GM18873 (cell line): ENCODE results near the gene HOXB4.

ENCODE experiments used
- ATAC-seq: cut with Tn5 transposase; IDR thresholded peaks from one replicate; pipeline ENCODE4 v1.9.1; 2021; ENCODE audit warnings: mild to moderate bottlenecking, moderate library complexity, moderate number of reproducible peaks; ENCODE audit not compliant: unreplicated experiment, low FRiP score

HOXB4 gene

GRCh38 chr17:48549914-48550501, 28.1 kb downstream of the HOXB4 start:
- no peak for ATAC-seq

GRCh38 chr17:48549281-48549630, 28.9 kb downstream of the HOXB4 start:
- no peak for ATAC-seq

GRCh38 chr17:48548523-48549280, 29.4 kb downstream of the HOXB4 start:
- no peak for ATAC-seq

DNA sequence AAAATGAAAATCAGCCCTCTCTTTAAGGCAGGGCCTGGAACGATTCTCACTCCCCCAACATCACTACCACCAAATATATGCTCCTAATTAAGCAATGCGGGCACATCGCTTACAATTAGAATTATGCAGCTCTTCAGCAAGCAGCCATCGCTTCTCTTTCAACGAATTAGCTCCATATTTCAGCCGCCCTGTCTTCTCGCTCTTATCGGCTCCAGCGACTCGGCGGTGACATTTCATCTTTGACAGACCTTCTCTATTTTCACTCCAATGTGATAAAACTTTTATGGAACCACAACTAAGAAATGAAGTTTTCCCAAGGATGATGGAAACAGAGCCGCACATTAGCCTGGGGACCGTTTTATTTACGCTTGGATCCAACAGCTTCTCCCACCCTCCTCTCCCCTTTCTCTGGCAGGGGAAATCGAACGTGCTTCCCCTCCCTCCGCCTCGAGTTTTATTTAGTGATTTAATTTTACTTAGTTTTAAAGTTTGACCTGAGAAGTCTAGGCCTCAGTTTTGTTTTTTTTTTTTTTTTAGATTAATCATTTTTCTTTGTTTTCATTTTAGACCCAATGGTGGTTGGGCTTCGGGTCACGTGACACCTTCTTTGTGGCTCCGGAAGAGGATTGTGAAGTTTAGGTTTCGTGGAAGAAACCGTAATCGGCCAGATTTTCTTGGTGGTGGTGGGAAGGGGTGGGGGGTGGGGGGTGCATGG, 30.2 kb downstream of the HOXB4 start:
- no peak for ATAC-seq

- ATAC-seq = no peak
These were observed 31.0 kb downstream of the HOXB4 start for GRCh38 chr17:48546924-48547807.

DNA sequence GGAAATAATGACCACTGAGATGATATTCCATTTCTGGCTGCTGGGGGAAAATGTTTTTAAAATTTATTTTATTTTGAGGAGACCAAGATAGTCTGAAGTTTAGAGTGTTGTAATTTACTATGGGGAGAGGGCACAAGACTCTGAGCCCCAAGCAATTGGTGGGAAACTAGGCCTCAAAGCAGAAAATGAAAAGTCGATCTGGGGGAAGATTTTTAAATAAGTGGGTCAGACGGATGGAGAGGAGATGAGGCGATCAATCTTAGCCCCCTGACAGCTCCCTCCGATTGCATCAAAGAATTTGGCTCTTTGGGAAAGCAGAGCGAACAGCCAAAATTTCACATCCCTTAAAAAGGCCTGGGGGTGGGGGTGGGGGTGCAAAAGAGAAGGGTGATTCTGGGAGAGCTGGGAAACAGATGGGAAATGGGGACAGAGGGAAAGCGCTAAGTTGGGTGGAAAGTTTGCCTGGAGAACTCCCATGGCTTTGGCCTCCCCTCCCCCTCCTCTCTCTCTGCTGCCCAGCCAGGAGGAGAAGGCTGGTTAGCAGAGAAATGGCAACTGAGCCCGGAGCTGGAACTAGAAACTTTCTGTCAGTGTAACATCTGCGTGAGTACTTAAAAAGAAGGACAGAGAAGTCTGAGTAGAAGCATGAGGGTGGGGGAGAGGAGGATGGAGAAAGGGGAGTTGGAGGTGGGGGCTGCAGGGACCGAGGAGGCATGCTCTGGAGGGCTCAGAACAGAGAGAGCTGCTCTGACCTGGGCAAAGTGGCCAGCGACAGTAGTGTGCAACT, 31.8 kb downstream of the HOXB4 start:
- no peak for ATAC-seq

- no peak for ATAC-seq
These were observed 32.6 kb downstream of the HOXB4 start for GRCh38 chr17:48545539-48545938.

GRCh38 chr17:48545022-48545375, 33.2 kb downstream of the HOXB4 start, which contains the start of gene HOXB2:
HOXB2 (minus strand) TSS chr17:48545109; CDS start chr17:48544911, 198 bp downstream.
- no peak for ATAC-seq

DNA sequence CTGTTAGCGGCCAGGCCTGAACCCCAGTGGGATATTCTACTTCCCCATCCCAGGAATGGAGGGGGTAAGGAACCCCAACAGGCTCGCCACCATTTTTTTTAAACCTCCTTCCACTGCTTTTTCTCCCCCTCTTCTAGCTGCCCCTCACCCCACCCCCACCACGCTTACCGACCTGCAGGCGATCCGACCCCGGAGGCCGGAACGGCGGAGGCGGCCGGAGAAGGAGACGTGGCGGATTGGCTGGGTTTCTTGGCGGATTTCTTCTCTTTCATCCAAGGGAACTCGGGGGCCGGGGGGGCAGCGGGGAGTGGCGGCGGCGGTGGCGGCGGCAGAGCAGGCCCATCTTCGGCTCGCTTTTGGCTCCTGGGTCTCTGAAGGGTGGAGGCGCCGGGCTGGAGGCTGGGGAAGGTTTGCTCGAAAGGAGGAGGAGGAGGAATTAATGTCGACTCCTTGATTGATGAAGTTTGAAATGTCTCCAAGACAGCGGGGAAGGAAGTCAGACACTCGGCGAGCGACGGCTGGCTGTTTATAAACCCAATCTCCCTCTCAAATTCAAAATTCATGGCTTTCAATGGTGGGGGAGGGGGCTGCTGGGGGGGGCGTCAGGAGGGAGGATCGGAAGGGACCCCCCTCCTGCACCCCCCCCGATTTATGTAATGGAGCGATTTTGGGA, 33.7 kb downstream of the HOXB4 start:
- ATAC-seq = no peak

DNA sequence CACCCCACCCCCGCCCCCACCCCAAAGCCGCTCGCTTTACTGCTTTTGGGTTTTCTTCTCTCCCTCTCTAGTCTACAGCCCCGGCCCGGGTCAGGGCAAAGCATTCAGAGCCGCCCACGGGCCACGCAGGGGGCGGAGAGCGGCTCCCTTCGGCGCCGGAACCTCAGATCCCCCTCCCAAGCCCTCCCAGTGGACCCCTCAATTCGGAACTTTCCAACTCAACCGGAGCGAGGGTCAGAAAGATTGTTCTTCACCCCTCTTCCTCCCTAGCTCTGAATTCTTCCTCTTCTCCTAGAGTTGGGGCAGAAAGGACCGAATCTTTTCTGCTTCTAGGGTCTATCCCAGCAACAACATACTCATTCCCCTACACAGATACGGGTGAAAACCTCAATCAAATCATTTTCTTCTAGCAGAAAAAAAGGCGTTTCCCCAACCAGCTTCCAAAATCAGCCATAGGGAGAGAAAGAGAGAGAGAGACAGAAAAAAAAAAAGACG, 34.2 kb downstream of the HOXB4 start:
- no peak for ATAC-seq

- no peak for ATAC-seq
These were observed 34.9 kb downstream of the HOXB4 start for GRCh38 chr17:48543107-48543853.

GRCh38 chr17:48542698-48543106, 35.4 kb downstream of the HOXB4 start:
- ATAC-seq = no peak

- no peak for ATAC-seq
These were observed 36.0 kb downstream of the HOXB4 start for GRCh38 chr17:48542114-48542656.

GRCh38 chr17:48541577-48542113, 36.5 kb downstream of the HOXB4 start:
- ATAC-seq = no peak

DNA sequence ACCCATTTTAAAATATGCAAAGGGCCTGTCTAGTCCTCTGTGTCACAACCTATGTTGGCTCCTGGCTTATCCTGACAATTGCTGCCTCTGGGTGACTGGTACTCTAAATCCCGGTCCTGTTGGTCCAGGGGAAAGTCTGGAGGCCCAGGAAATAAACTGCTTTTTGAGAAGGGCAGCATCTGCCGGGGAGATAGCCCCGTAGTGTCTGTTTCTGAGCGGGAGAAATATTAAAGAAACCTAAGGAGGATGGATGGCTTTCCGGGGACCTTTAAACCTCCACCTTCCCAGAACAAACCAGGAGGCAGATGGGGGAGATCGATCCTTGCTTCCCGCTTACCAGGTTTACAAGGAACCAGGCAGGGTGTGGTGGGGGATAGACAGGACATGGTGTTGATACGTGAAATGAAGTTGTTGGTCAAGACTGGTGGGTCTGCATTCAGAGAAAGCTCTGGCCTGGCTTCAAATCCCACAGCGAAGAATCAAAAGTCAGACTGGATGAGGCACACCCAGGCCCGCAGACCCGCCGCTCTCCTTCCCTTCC, 37.0 kb downstream of the HOXB4 start:
- ATAC-seq = no peak

- ATAC-seq = no peak
These were observed 37.9 kb downstream of the HOXB4 start for GRCh38 chr17:48540213-48540612.

- ATAC-seq = no peak
These were observed 39.0 kb downstream of the HOXB4 start for GRCh38 chr17:48539177-48539576.

GRCh38 chr17:48537316-48537715, 40.8 kb downstream of the HOXB4 start:
- ATAC-seq = no peak
